Measurements from ENCODE around the gene LHFPL3. TPM values are rescaled to one million over a fixed set of nuclear protein-coding genes. Genes with fewer than 3 reads are reported as not detected.

Gene LHFPL3
- total and polyA plus RNA-seq, 2 experiments from 2014 or later = not detected

DNA sequence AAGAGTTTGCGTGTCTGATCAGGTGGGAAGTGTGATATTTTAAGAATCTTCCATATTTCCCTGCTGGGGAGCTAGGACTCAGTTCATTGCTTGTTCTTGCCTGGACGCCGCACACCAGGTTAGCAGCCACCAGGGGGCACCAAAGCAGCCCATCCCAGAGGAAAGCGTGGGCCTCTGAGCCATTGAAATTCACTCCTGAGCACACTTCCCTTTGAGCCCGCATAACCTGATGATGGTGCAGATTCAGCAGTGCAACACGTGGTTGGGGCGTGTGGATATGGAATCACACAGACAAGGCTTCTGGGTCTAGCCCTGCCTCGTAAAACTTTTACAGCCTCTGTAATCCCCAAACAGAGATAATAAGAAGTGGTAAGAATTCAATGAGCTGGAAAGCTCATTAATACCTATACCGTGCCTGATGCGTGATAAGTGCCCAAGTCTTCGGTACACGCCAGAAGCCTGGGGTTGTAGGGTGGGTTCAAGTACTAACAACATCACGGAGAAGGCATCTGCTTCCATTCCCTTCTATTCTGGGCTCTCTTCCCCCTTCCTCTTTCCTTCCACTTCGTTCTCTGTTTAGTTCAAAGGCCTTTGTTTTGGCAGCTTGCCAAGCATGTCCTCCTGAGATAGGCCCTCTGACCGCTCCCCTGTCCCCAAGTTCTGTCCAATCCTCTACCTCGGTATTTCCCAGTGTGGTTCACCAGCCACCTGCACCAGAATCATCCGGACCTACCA is 555.5 kb downstream of the LHFPL3 start:
- in situ Hi-C loops (cut with MboI) = no loop called here
- Histone ChIP-seq H3K9ac (no peak overlapping the region), H3K27ac (no peak overlapping the region)

DNA sequence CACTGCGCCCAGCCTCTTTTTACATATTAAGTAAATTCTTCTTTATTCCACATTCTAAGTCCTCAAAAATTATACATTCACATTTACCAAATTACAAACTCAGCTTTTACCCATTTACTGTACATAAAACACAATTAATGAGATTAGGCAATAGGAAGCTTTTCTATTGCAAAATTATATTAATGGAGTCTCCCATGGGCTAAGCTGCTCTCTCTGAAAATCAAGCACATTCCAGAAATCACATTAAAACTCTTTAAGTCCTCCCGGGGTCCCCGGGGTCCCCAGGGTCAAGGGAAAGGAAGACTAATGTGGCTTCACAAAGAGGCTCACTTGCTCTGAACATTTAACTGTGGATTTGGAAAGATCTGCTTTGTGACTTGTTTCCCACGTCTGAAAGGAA is 558.2 kb downstream of the LHFPL3 start:
- no peak overlapping the region for H3K4me3 ChIP-seq
- H2AFZ ChIP-seq = no peak overlapping the region
- 0 out of 2 replicates have a peak, but pooled peaks cover under 1% of the 10 kb centered on the region for H3K4me1 ChIP-seq (ENCODE audit: insufficient read depth)
- peaks cover 51% of the 10 kb centered on the region for H3K27me3 ChIP-seq (replicated peaks; ENCODE audit: insufficient read depth)
- H3K4me2 ChIP-seq (ENCODE audit: unreplicated experiment) = no peak overlapping the region
- no peaks in the 10 kb centered on the region for H3K9me2 ChIP-seq (ENCODE audit: insufficient read depth)
- no peaks in the 10 kb centered on the region for H3K79me2 ChIP-seq (ENCODE audit: insufficient read depth)
- H3K9ac ChIP-seq = no peak overlapping the region
- no peaks in the 10 kb centered on the region for H4K20me1 ChIP-seq (ENCODE audit: insufficient read depth)
- H3K36me3 ChIP-seq (ENCODE audit: low read depth) = no peaks in the 10 kb centered on the region
- DNase-seq = no peak
- no peak overlapping the region for H3K27ac ChIP-seq
- H3K9me3 ChIP-seq (ENCODE audit: low read depth) = no peaks in the 10 kb centered on the region
- TF ChIP-seq EZH2 (IDR thresholded peaks at IDR 0.05; ENCODE audit: insufficient read depth, poor library complexity, severe bottlenecking) = no peak
- TF ChIP-seq EZH2phosphoT487 (IDR thresholded peaks at IDR 0.05; ENCODE audit: insufficient read depth, low read depth) = no peak
- in situ Hi-C loops (cut with MboI) = no loop called here
- WGBS, 2 experiments (ENCODE audit: low coverage in 1 of 2, low lambda C conversion rate in 2 of 2, missing lambda C conversion rate in 2 of 2) = 20 to 29% methylated on average over 4 of the region's 4 CpGs
- H3F3A ChIP-seq (ENCODE audit: insufficient read depth) = no peaks in the 10 kb centered on the region

More for the DNA sequence above, 555.5 kb downstream of the LHFPL3 start:
- TF ChIP-seq EZH2phosphoT487 (IDR thresholded peaks at IDR 0.05; ENCODE audit: insufficient read depth, low read depth) (no peak), EZH2 (IDR thresholded peaks at IDR 0.05; ENCODE audit: insufficient read depth, poor library complexity, severe bottlenecking) (no peak)
- H4K20me1 ChIP-seq (ENCODE audit: insufficient read depth) = no peaks in the 10 kb centered on the region
- H3K79me2 ChIP-seq (ENCODE audit: insufficient read depth) = no peaks in the 10 kb centered on the region
- peaks cover 42% of the 10 kb centered on the region for H3K27me3 ChIP-seq (replicated peaks; ENCODE audit: insufficient read depth)
- H3F3A ChIP-seq (ENCODE audit: insufficient read depth) = no peaks in the 10 kb centered on the region
- H3K4me3 ChIP-seq = no peak overlapping the region
- H3K9me2 ChIP-seq (ENCODE audit: insufficient read depth) = no peaks in the 10 kb centered on the region
- H3K9me3 ChIP-seq (ENCODE audit: low read depth) = no peaks in the 10 kb centered on the region
- no peaks in the 10 kb centered on the region for H3K4me1 ChIP-seq (ENCODE audit: insufficient read depth)
- DNase-seq = peak; percentile 90
- no peaks in the 10 kb centered on the region for H3K36me3 ChIP-seq (ENCODE audit: low read depth)
- 44 to 47% methylated on average over 17 of the region's 17 CpGs for WGBS, 2 experiments (ENCODE audit: low coverage in 1 of 2, low lambda C conversion rate in 2 of 2, missing lambda C conversion rate in 2 of 2)
- H3K4me2 ChIP-seq (ENCODE audit: unreplicated experiment) = no peak overlapping the region
- peak overlapping the region; percentile 46; the same call in 1 of the 2 replicates for H2AFZ ChIP-seq

DNA sequence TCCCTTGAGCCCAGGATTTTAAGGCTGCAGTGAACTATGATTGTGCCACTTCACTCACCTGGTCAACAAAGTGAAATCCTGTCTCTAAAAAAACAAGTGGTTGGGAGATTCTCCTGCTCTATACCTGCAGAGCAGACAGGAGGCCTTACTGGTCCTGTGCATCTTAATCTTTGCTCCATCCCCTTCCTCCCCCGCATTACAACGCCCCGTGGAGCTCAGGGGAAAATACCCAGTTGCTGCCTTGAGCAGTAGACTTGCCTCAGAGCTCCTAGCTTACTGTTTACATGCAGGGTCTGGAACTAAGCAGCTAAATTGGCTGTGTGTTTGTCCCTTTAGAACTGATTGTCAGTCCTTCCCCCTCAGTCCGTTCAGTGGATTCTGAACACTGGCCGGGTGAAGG is 561.8 kb downstream of the LHFPL3 start:
- in situ Hi-C loops (cut with MboI) = no loop called here
- 77 to 84% methylated on average over 5 of the region's 5 CpGs for WGBS, 2 experiments (ENCODE audit: low coverage in 1 of 2, low lambda C conversion rate in 2 of 2, missing lambda C conversion rate in 2 of 2)
- no peak overlapping the region for H3K9ac ChIP-seq
- no peaks in the 10 kb centered on the region for H4K20me1 ChIP-seq (ENCODE audit: insufficient read depth)
- TF ChIP-seq EZH2 (IDR thresholded peaks at IDR 0.05; ENCODE audit: insufficient read depth, poor library complexity, severe bottlenecking) (no peak), EZH2phosphoT487 (IDR thresholded peaks at IDR 0.05; ENCODE audit: insufficient read depth, low read depth) (no peak)
- H2AFZ ChIP-seq = no peak overlapping the region
- peaks cover 72% of the 10 kb centered on the region for H3K27me3 ChIP-seq (replicated peaks; ENCODE audit: insufficient read depth)
- H3K4me3 ChIP-seq = no peak overlapping the region
- H3K9me3 ChIP-seq (ENCODE audit: low read depth) = no peaks in the 10 kb centered on the region
- H3K4me1 ChIP-seq (ENCODE audit: insufficient read depth) = peaks cover 6% of the 10 kb centered on the region
- no peaks in the 10 kb centered on the region for H3K79me2 ChIP-seq (ENCODE audit: insufficient read depth)
- no peaks in the 10 kb centered on the region for H3K9me2 ChIP-seq (ENCODE audit: insufficient read depth)
- H3K4me2 ChIP-seq (ENCODE audit: unreplicated experiment) = no peak overlapping the region
- DNase-seq = no peak
- no peaks in the 10 kb centered on the region for H3K36me3 ChIP-seq (ENCODE audit: low read depth)
- peaks cover 4% of the 10 kb centered on the region; the same call in 1 of the 2 replicates for H3F3A ChIP-seq (ENCODE audit: insufficient read depth)
- H3K27ac ChIP-seq = no peak overlapping the region

DNA sequence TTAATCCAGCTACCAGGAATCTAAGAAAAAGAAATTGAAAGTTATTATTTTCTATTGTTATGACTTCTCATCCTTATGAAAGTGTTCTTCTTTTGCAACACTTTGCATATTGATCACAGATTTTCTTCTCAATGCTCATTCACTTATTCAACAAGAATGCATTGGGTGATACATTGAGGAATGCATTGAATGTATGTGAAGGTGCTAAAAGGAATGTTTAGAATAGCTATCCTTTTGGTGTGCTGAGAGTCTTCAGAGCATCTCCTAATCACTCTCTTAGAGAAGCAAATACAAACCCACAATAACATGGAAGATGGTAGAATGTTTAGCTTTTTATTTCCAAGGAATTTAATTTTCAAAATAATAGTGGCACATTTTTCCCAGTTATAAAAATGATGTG is 563.5 kb downstream of the LHFPL3 start:
- Histone ChIP-seq H3K9me2 (ENCODE audit: insufficient read depth) (no peaks in the 10 kb centered on the region), H3K4me2 (ENCODE audit: unreplicated experiment) (no peak overlapping the region), H3F3A (ENCODE audit: insufficient read depth) (peaks cover 4% of the 10 kb centered on the region; the same call in 1 of the 2 replicates), H3K4me3 (no peak overlapping the region), H3K9me3 (ENCODE audit: low read depth) (no peaks in the 10 kb centered on the region), H3K79me2 (ENCODE audit: insufficient read depth) (no peaks in the 10 kb centered on the region), H3K36me3 (ENCODE audit: low read depth) (no peaks in the 10 kb centered on the region), H3K27me3 (replicated peaks; ENCODE audit: insufficient read depth) (peaks cover 75% of the 10 kb centered on the region), H3K27ac (no peak overlapping the region), H4K20me1 (ENCODE audit: insufficient read depth) (no peaks in the 10 kb centered on the region), H3K9ac (no peak overlapping the region), H3K4me1 (ENCODE audit: insufficient read depth) (peaks cover 6% of the 10 kb centered on the region), H2AFZ (no peak overlapping the region)
- in situ Hi-C loops (cut with MboI) = no loop called here
- DNase-seq = no peak
- TF ChIP-seq EZH2phosphoT487 (IDR thresholded peaks at IDR 0.05; ENCODE audit: insufficient read depth, low read depth) (no peak), EZH2 (IDR thresholded peaks at IDR 0.05; ENCODE audit: insufficient read depth, poor library complexity, severe bottlenecking) (no peak)

Measured in GM23248 (cell line).